LNCAP (cell line): ENCODE results near the gene CDCA5.

Experiments
- CTCF ChIP-seq: fragments of 450-650 bp; IDR thresholded peaks from 2 replicates; pipeline ENCODE4 v1.5.1; 2017; ENCODE audit warnings: mild to moderate bottlenecking

The CDCA5 gene

GRCh38 chr11:65067446-65067845 is 16.4 kb downstream of the CDCA5 start:
- no peak for TF ChIP-seq CTCF

- TF ChIP-seq CTCF = no peak
Observed at GRCh38 chr11:65066805-65067291, 17.0 kb downstream of the CDCA5 start.

GRCh38 chr11:65066315-65066714 is 17.5 kb downstream of the CDCA5 start:
- no peak for TF ChIP-seq CTCF

- no peak for TF ChIP-seq CTCF
Observed at GRCh38 chr11:65065851-65066250, 18.0 kb downstream of the CDCA5 start.

GRCh38 chr11:65064847-65065240 is 19.0 kb downstream of the CDCA5 start:
- no peak for TF ChIP-seq CTCF

GRCh38 chr11:65063532-65063931 is 20.3 kb downstream of the CDCA5 start:
- TF ChIP-seq CTCF = no peak

GRCh38 chr11:65060913-65061408 is 22.9 kb downstream of the CDCA5 start:
- TF ChIP-seq CTCF = no peak
